Activated CD8-positive, alpha-beta T cell treated with anti-CD3 and anti-CD28 coated beads for 36 hours (primary cell): ENCODE measurements around the gene ZBED2. TPM values are rescaled to one million over a fixed set of nuclear protein-coding genes. Genes with fewer than 3 reads are reported as not detected.
A peak's percentile ranks its signal among the peaks of the same experiment; 100 is the strongest.

Source experiments
- ATAC-seq: fragments of 200-7000 bp; cut with Tn5 transposase; one replicate; pipeline ENCODE4 v1.10.0; 2021; ENCODE audit warnings: mild to moderate bottlenecking, moderate library complexity
- CTCF ChIA-PET: fragments of 350-600 bp; sonication (Branson Sonifier 250); formaldehyde crosslinking; loops from one replicate; lab custom pipeline; 2021; ENCODE audit warnings: antibody characterized with exemption; lab: Charles Lee
- POLR2A ChIA-PET: fragments of 350-600 bp; sonication (Branson Sonifier 250); formaldehyde crosslinking; loops from one replicate; lab custom pipeline; 2021; ENCODE audit warnings: antibody characterized with exemption; lab: Charles Lee
- DNase-seq: peaks from one replicate; pipeline ENCODE4 v3.0.0-alpha.2; 2020
- H3K27ac Mint-ChIP-seq: one replicate; pipeline ENCODE4 v1.8.0; 2021; ENCODE audit warnings: mild to moderate bottlenecking, mixed read lengths
- H3K27me3 Mint-ChIP-seq: one replicate; pipeline ENCODE4 v1.8.0; 2021; ENCODE audit warnings: mixed read lengths
- H3K36me3 Mint-ChIP-seq: one replicate; pipeline ENCODE4 v1.8.0; 2021; ENCODE audit warnings: low read depth, mixed read lengths
- H3K4me1 Mint-ChIP-seq: one replicate; pipeline ENCODE4 v1.8.0; 2021; ENCODE audit warnings: low read depth, mixed read lengths
- H3K4me3 Mint-ChIP-seq: one replicate; pipeline ENCODE4 v1.8.0; 2021; ENCODE audit warnings: mild to moderate bottlenecking, moderate library complexity, mixed read lengths
- H3K9me3 Mint-ChIP-seq: one replicate; pipeline ENCODE4 v1.8.0; 2021; ENCODE audit warnings: mixed read lengths
- intact Hi-C: fragments of 100-400 bp; cut with micrococcal nuclease; formaldehyde crosslinking; loops from one replicate; pipeline ENCODE4 v1.10.0; 2022
- total RNA-seq, 2 experiments: library from RNA; stranded (reverse); gene quantifications; one replicate each; pipeline ENCODE4 v1.2.3, GENCODE V29; 2021
- TF ChIP-seq, protein P1 (sequence below): fragments of 200-600 bp; IDR thresholded peaks from one replicate; pipeline ENCODE4 v1.8.0; 2022; ENCODE audit warnings: antibody characterized with exemption, mild to moderate bottlenecking

The ZBED2 gene
- total RNA-seq, 2 experiments from 2014 or later = 226 to 235 TPM

DNA sequence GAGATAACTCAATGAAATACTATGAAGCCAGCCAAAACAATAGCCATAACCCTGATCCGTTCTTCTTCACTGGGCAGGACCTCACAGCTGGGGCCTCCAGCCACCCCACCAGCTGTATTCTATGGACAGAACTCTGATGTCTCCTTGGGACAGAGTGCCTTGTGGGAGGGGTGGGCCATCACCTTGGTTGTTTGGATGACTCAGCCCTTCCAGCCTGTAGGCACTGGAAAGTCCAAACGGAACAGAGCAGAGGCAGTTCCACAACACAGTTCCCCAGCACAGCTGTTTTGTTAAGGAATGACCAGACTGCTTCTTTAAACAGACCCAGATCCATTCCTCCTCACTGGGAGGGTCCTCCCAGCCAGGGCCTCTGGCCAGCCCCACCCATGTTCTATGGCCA is 31.9 kb upstream of the ZBED2 start:
- Mint-ChIP-seq H3K27ac (peak overlapping the region; percentile 60), H3K4me1 (peaks cover 24% of the 10 kb centered on the region), H3K36me3 (peaks cover 59% of the 10 kb centered on the region), H3K27me3 (no peaks in the 10 kb centered on the region), H3K4me3 (no peak overlapping the region), H3K9me3 (peaks cover 13% of the 10 kb centered on the region)
- TF ChIP-seq, protein P1, sequence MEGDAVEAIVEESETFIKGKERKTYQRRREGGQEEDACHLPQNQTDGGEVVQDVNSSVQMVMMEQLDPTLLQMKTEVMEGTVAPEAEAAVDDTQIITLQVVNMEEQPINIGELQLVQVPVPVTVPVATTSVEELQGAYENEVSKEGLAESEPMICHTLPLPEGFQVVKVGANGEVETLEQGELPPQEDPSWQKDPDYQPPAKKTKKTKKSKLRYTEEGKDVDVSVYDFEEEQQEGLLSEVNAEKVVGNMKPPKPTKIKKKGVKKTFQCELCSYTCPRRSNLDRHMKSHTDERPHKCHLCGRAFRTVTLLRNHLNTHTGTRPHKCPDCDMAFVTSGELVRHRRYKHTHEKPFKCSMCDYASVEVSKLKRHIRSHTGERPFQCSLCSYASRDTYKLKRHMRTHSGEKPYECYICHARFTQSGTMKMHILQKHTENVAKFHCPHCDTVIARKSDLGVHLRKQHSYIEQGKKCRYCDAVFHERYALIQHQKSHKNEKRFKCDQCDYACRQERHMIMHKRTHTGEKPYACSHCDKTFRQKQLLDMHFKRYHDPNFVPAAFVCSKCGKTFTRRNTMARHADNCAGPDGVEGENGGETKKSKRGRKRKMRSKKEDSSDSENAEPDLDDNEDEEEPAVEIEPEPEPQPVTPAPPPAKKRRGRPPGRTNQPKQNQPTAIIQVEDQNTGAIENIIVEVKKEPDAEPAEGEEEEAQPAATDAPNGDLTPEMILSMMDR = no peak
- ATAC-seq = no peak
- ChIA-PET POLR2A (no interaction called here), CTCF (interaction anchor here (1.3 to 2.3 kb wide), 2 partner anchors 8 to 416 kb away, joined by 3 to 8 read pairs; no protein-coding TSS in a partner anchor)
- intact Hi-C loops = no loop called here
- no peak for DNase-seq

DNA sequence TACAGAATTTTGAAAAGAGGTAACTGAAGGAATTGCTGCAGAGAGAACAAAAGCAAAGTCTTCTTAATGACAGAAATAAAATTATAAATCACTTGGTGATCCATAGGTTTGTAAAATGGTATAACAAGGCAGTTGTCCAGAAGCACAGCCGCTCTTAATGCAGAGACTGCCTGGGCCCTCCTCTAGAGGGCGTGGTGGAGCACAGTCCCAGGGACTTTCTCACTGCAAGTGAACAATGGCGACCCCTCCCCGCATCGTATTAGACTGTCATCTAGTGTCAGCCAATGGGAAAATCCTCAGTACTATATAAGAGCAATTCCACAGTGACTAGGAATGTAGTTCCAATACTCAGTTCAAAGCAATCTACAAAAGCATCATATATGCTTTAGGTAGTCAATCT is 26.4 kb upstream of the ZBED2 start:
- Mint-ChIP-seq H3K36me3 (peaks cover 29% of the 10 kb centered on the region), H3K4me1 (peaks cover 50% of the 10 kb centered on the region), H3K27me3 (no peaks in the 10 kb centered on the region), H3K4me3 (no peak overlapping the region), H3K9me3 (peaks cover 2% of the 10 kb centered on the region), H3K27ac (no peak overlapping the region)
- intact Hi-C loops = no loop called here
- TF ChIP-seq, protein P1 = peak; percentile 76
- DNase-seq (peak; percentile 70), ATAC-seq (peak; percentile 48)
- CTCF ChIA-PET = interaction anchor here (0.8 to 1.6 kb wide), 4 partner anchors 11 to 81 kb away, joined by 3 to 6 read pairs (median 4); no protein-coding TSS in a partner anchor
- POLR2A ChIA-PET = no interaction called here

DNA sequence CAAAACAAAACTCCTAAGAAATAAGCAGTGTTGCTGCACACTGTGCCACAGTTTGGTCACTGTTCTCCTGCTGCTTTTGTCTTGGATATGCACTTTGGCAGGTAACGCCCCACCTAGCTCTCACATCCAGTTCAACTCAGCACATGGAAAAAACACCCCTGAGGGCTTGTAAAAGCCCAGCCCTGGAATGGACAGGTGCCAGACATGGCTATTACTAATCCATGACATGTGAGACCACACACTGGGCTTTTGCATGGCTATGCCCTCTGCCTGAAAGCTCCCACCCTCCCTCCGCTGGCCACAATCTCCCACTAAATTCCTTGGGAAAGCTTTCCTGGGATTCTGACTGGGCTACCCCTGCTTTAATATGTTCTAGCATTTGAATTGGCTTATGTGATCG is 24.7 kb upstream of the ZBED2 start:
- Mint-ChIP-seq H3K4me3 (no peak overlapping the region), H3K27me3 (no peaks in the 10 kb centered on the region), H3K9me3 (peaks cover 5% of the 10 kb centered on the region), H3K36me3 (peaks cover 40% of the 10 kb centered on the region), H3K27ac (no peak overlapping the region), H3K4me1 (peaks cover 67% of the 10 kb centered on the region)
- DNase-seq (no peak), ATAC-seq (no peak)
- POLR2A ChIA-PET = interaction anchor here (0.6 to 0.7 kb wide), 2 partner anchors 27 to 78 kb away, joined by 3 read pairs; no protein-coding TSS in a partner anchor
- CTCF ChIA-PET = interaction anchor here (1.2 to 6.1 kb wide), 8 partner anchors 8 to 96 kb away, joined by 3 to 63 read pairs (median 4); no protein-coding TSS in a partner anchor
- TF ChIP-seq, protein P1 = no peak
- intact Hi-C loops = loop anchor here (5.0 kb wide), 1 partner anchor 43 kb away; no protein-coding TSS in a partner anchor

DNA sequence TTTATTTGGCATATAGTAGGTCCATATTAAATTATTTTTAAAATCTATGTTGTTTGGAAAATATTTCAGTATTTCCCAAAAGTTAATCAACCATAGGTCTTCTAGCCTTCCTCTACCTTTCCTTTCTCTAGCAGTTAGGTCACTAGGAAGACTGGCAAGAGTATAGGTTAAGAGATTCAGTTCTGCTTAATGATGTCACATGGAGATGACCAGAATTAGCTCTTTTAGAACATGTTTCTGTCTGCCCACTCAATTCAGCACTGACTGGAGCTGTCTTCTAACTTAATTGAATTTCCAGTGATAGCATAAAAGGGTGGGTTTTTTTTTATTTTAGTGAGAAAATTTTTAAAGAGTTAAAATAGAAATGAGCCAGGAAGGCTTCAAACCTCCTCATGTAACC is 23.8 kb upstream of the ZBED2 start:
- ChIA-PET POLR2A (interaction anchor here (1.6 kb wide), 1 partner anchor 24 kb away, joined by 6 read pairs; the partner anchor contains the start of gene ZBED2), CTCF (interaction anchor here (0.9 to 6.1 kb wide), 11 partner anchors 9 to 424 kb away, joined by 3 to 63 read pairs (median 3); no protein-coding TSS in a partner anchor)
- Mint-ChIP-seq H3K27me3 (no peaks in the 10 kb centered on the region), H3K9me3 (peaks cover 8% of the 10 kb centered on the region), H3K36me3 (peaks cover 41% of the 10 kb centered on the region), H3K4me3 (no peak overlapping the region), H3K4me1 (peaks cover 69% of the 10 kb centered on the region), H3K27ac (peak overlapping the region; percentile 93)
- intact Hi-C loops = loop anchor here (5.0 kb wide), 1 partner anchor 42 kb away; no protein-coding TSS in a partner anchor
- TF ChIP-seq, protein P1 = no peak
- DNase-seq (no peak), ATAC-seq (no peak)
